ENCODE measurements around the gene RAB3C.

Gene RAB3C

GRCh38 chr5:58736214-58736613 lies 153.3 kb downstream of the RAB3C start:
- DNase-seq, result no peak

- DNase-seq, result no peak
These were observed 154.8 kb downstream of the RAB3C start for GRCh38 chr5:58737671-58738070.

GRCh38 chr5:58738336-58738735 lies 155.5 kb downstream of the RAB3C start:
- no peak for DNase-seq

- no peak for DNase-seq
These were observed 156.2 kb downstream of the RAB3C start for GRCh38 chr5:58739051-58739450.

GRCh38 chr5:58740956-58741355 lies 158.1 kb downstream of the RAB3C start:
- DNase-seq, result no peak

GRCh38 chr5:58745350-58745749 lies 162.5 kb downstream of the RAB3C start:
- DNase-seq, result no peak

- DNase-seq, result no peak
These were observed 163.4 kb downstream of the RAB3C start for GRCh38 chr5:58746321-58746720.

GRCh38 chr5:58750036-58750435 lies 167.2 kb downstream of the RAB3C start:
- DNase-seq, result no peak

GRCh38 chr5:58751222-58751837 lies 168.5 kb downstream of the RAB3C start:
- DNase-seq, result peak; percentile 46 to 70 (median 64)

GRCh38 chr5:58752104-58752503 lies 169.2 kb downstream of the RAB3C start:
- peak in 2 of 4 experiments; percentile 4 to 27 for DNase-seq

GRCh38 chr5:58753446-58753845 lies 170.6 kb downstream of the RAB3C start:
- no peak for DNase-seq

- DNase-seq, result no peak
These were observed 171.4 kb downstream of the RAB3C start for GRCh38 chr5:58754250-58754649.

- no peak for DNase-seq
These were observed 172.5 kb downstream of the RAB3C start for GRCh38 chr5:58755397-58755796.

GRCh38 chr5:58759745-58760144 lies 176.9 kb downstream of the RAB3C start:
- DNase-seq, result peak; percentile 7 to 60 (median 34)

GRCh38 chr5:58760222-58760621 lies 177.3 kb downstream of the RAB3C start:
- peak; percentile 11 to 71 (median 41) for DNase-seq

- DNase-seq, result no peak
These were observed 178.5 kb downstream of the RAB3C start for GRCh38 chr5:58761407-58761806.

GRCh38 chr5:58763390-58763789 lies 180.5 kb downstream of the RAB3C start:
- no peak for DNase-seq

GRCh38 chr5:58764199-58764598 lies 181.3 kb downstream of the RAB3C start:
- peak in 3 of 4 experiments; percentile 8 to 11 (median 9) for DNase-seq

- no peak for DNase-seq
These were observed 182.2 kb downstream of the RAB3C start for GRCh38 chr5:58765058-58765457.

- no peak for DNase-seq
These were observed 184.2 kb downstream of the RAB3C start for GRCh38 chr5:58767104-58767503.

- DNase-seq, result no peak
These were observed 187.3 kb downstream of the RAB3C start for GRCh38 chr5:58770136-58770535.

- no peak for DNase-seq
These were observed 188.9 kb downstream of the RAB3C start for GRCh38 chr5:58771796-58772195.

GRCh38 chr5:58773744-58774441 lies 191.0 kb downstream of the RAB3C start:
- no peak for DNase-seq

- peak; percentile 28 to 69 (median 60) for DNase-seq
These were observed 192.1 kb downstream of the RAB3C start for GRCh38 chr5:58774937-58775336.
